Inflammatory macrophage (primary cell): ENCODE data around the gene ATG9B.
"Not testable (repeated sequence)": the region's sequence is repeated elsewhere in the genome, so short reads cannot be mapped to it uniquely, and the experiment has no call there.

Source experiments
- DNase-seq, 2 donors: peaks; one replicate each; pipeline ENCODE4 v3.0.0-alpha.2; 2020 to 2022

Gene ATG9B

GRCh38 chr7:151035902-151036301, 11.6 kb upstream of the ATG9B start:
- no peak for DNase-seq

- peak; percentile 83 to 93 for DNase-seq
Observed at GRCh38 chr7:151035026-151035717, 10.9 kb upstream of the ATG9B start.

GRCh38 chr7:151034312-151035025, 10.2 kb upstream of the ATG9B start:
- DNase-seq = no peak

- DNase-seq = no peak
Observed at GRCh38 chr7:151033864-151034249, 9.6 kb upstream of the ATG9B start.

GRCh38 chr7:151032936-151033863, 8.9 kb upstream of the ATG9B start:
- peak; percentile 66 to 79 for DNase-seq

GRCh38 chr7:151031011-151031410, 6.7 kb upstream of the ATG9B start:
- DNase-seq = no peak

GRCh38 chr7:151028948-151029501, 4.7 kb upstream of the ATG9B start:
- DNase-seq = no peak

- peak; percentile 99 to 100 for DNase-seq
Observed at GRCh38 chr7:151028131-151028947, 4.0 kb upstream of the ATG9B start, which contains the start of gene ABCB8. ABCB8 (plus strand) TSS chr7:151028450; CDS start chr7:151028516, 66 bp downstream.

- not testable (repeated sequence) for DNase-seq
Observed at GRCh38 chr7:151027728-151028130, 3.4 kb upstream of the ATG9B start.

- not testable (repeated sequence) for DNase-seq
Observed at GRCh38 chr7:151026771-151027727, 2.8 kb upstream of the ATG9B start.

GRCh38 chr7:151025924-151026671, 1.8 kb upstream of the ATG9B start:
- DNase-seq = no peak

- DNase-seq = no peak
Observed at GRCh38 chr7:151023232-151023631, 1.1 kb downstream of the ATG9B start.

GRCh38 chr7:151020231-151020630, 4.1 kb downstream of the ATG9B start:
- DNase-seq = no peak

- DNase-seq = no peak
Observed at GRCh38 chr7:151019130-151019447, 5.2 kb downstream of the ATG9B start.

- DNase-seq = no peak
Observed at GRCh38 chr7:151018421-151019129, 5.7 kb downstream of the ATG9B start.

- DNase-seq = peak; percentile 37 to 44
Observed at GRCh38 chr7:151017953-151018420, 6.3 kb downstream of the ATG9B start.

GRCh38 chr7:151017370-151017952, 6.8 kb downstream of the ATG9B start:
- DNase-seq = no peak

GRCh38 chr7:151016942-151017341, 7.4 kb downstream of the ATG9B start:
- no peak for DNase-seq

GRCh38 chr7:151016505-151016904, 7.8 kb downstream of the ATG9B start:
- DNase-seq = no peak
